NB4 (cell line): ENCODE data around the gene OVAAL.

Source experiments
- CTCF ChIP-seq: IDR thresholded peaks from one replicate; pipeline ENCODE4 v1.5.1; 2012; ENCODE audit warnings: low read depth, low read length
- MAX ChIP-seq: IDR thresholded peaks from 2 replicates; pipeline ENCODE4 v1.6.1; 2011; ENCODE audit warnings: low read depth, low read length
- POLR2A ChIP-seq: IDR thresholded peaks from 2 replicates; pipeline ENCODE4 v1.6.1; 2011; ENCODE audit warnings: mild to moderate bottlenecking; ENCODE audit not compliant: insufficient read length; ENCODE audit errors: extremely low read depth

- TF ChIP-seq POLR2A (no peak), CTCF (no peak), MAX (no peak)
Observed at GRCh38 chr1:180530501-180530900, 28.3 kb upstream of the OVAAL start.
